OCI-LY7 (cell line): ENCODE data around the gene ABI3BP. TPM values are rescaled to one million over a fixed set of nuclear protein-coding genes. Genes with fewer than 3 reads are reported as not detected.

Experiments used
- BruUV-seq: library from RNA; stranded (reverse); fragments of 400-500 nt; replicated peaks from 2 replicates; lab custom pipeline; 2021; lab: Mats Ljungman, UMichigan
- CTCF ChIA-PET: fragments of 300-600 bp; sonication (Branson Sonifier 250); formaldehyde crosslinking; loops from one replicate; lab custom pipeline; 2022; ENCODE audit warnings: antibody characterized with exemption; ENCODE audit not compliant: unreplicated experiment; lab: Charles Lee
- POLR2A ChIA-PET: fragments of 300-600 bp; sonication (Branson Sonifier 250); formaldehyde crosslinking; loops from one replicate; lab custom pipeline; 2022; ENCODE audit warnings: antibody characterized with exemption; lab: Charles Lee
- DNase-seq: peaks from one replicate; pipeline ENCODE4 v3.0.0-alpha.2; 2015; ENCODE audit warnings: low spot score
- H2AFZ ChIP-seq: fragments of 200-600 bp; sonication (generic), shearing (Covaris generic); 2 replicates; pipeline ENCODE4 v1.6.1; 2014; ENCODE audit warnings: mild to moderate bottlenecking, antibody characterized with exemption, low read length, moderate library complexity
- H3K27ac ChIP-seq: fragments of 200-600 bp; sonication (generic); 2 replicates; pipeline ENCODE4 v1.5.1; 2014; ENCODE audit warnings: mixed run types, low read depth, mild to moderate bottlenecking, moderate library complexity, low read length, inconsistent platforms; ENCODE audit not compliant: poor library complexity, severe bottlenecking
- H3K36me3 ChIP-seq: fragments of 200-600 bp; sonication (generic); 2 replicates; pipeline ENCODE4 v1.6.1; 2014; ENCODE audit warnings: mild to moderate bottlenecking, antibody characterized with exemption, low read length, moderate library complexity, mixed read lengths; ENCODE audit not compliant: insufficient read depth
- H3K4me1 ChIP-seq: fragments of 200-600 bp; sonication (generic); 2 replicates; pipeline ENCODE4 v1.5.1; 2014; ENCODE audit warnings: mild to moderate bottlenecking, low read length; ENCODE audit not compliant: insufficient read depth, poor library complexity, severe bottlenecking
- H3K4me2 ChIP-seq: fragments of 200-600 bp; sonication (generic); 2 replicates; pipeline ENCODE4 v1.6.1; 2014; ENCODE audit warnings: mild to moderate bottlenecking, low read length
- H3K4me3 ChIP-seq: fragments of 200-600 bp; sonication (generic); 2 replicates; pipeline ENCODE4 v1.5.1; 2014; ENCODE audit warnings: mild to moderate bottlenecking, low read depth, low read length; ENCODE audit not compliant: poor library complexity, severe bottlenecking
- H3K79me2 ChIP-seq: fragments of 200-600 bp; sonication (generic); 2 replicates; pipeline ENCODE4 v1.6.1; 2016; ENCODE audit warnings: low read depth, mild to moderate bottlenecking, low read length, moderate library complexity, mixed read lengths; ENCODE audit not compliant: insufficient read depth
- H3K9me2 ChIP-seq: fragments of 200-600 bp; sonication (generic); 2 replicates; pipeline ENCODE4 v1.6.1; 2016; ENCODE audit warnings: mild to moderate bottlenecking, low read length, mixed read lengths; ENCODE audit not compliant: insufficient read depth
- H3K9me3 ChIP-seq: fragments of 200-600 bp; sonication (generic); 2 replicates; pipeline ENCODE4 v1.6.1; 2014; ENCODE audit warnings: mild to moderate bottlenecking, mixed run types, low read length, mixed read lengths
- H4K20me1 ChIP-seq: fragments of 200-600 bp; sonication (generic); 2 replicates; pipeline ENCODE4 v1.6.1; 2014; ENCODE audit warnings: mild to moderate bottlenecking, antibody characterized with exemption, low read length, moderate library complexity, mixed read lengths; ENCODE audit not compliant: insufficient read depth
- CTCF ChIP-seq: fragments of 200-600 bp; sonication (generic); conservative IDR thresholded peaks from 2 replicates; pipeline ENCODE4 v1.5.1; 2014; ENCODE audit warnings: mild to moderate bottlenecking, antibody characterized with exemption, low read length, moderate library complexity, mixed read lengths
- EZH2phosphoT487 ChIP-seq: fragments of 200-600 bp; sonication (generic); IDR thresholded peaks from 2 replicates; pipeline ENCODE4 v1.6.1; 2018; ENCODE audit warnings: low read depth, borderline replicate concordance, mild to moderate bottlenecking, mixed run types, antibody characterized with exemption, low read length, moderate library complexity, mixed read lengths
- intact Hi-C: fragments of 100-400 bp; cut with micrococcal nuclease; formaldehyde crosslinking; loops from one replicate; pipeline ENCODE4 v1.10.0; 2022; ENCODE audit not compliant: unreplicated experiment
- total RNA-seq, 2 experiments: library from RNA; depleted of rRNA in 1 of 2; stranded (reverse); fragments of >200 nt in 1 of 2; shearing (Covaris generic) in 1 of 2; gene quantifications; 2 replicates each; pipeline ENCODE4 v1.2.3, GENCODE V29; 2014 to 2022

The ABI3BP gene
- total RNA-seq, 2 experiments from 2014 or later, result not detected

GRCh38 chr3:100941451-100941850 lies 51.8 kb downstream of the ABI3BP start:
- Histone ChIP-seq H3K36me3 (no peaks in the 10 kb centered on the region), H3K4me1 (no peaks in the 10 kb centered on the region), H2AFZ (no peak overlapping the region), H3K9me2 (no peaks in the 10 kb centered on the region), H3K4me3 (no peak overlapping the region), H3K9me3 (no peaks in the 10 kb centered on the region), H3K27ac (no peak overlapping the region), H4K20me1 (no peaks in the 10 kb centered on the region), H3K79me2 (no peaks in the 10 kb centered on the region), H3K4me2 (no peak overlapping the region)
- no TSS peak for BruUV-seq
- intact Hi-C loops, result no loop called here
- DNase-seq, result no peak
- ChIA-PET CTCF (no interaction called here), POLR2A (no interaction called here)
- TF ChIP-seq EZH2phosphoT487 (no peak), CTCF (no peak)

- BruUV-seq, result no TSS peak
- CTCF ChIA-PET, result no interaction called here
- H3K79me2 ChIP-seq, result no peaks in the 10 kb centered on the region
- H3K9me2 ChIP-seq, result no peaks in the 10 kb centered on the region
- POLR2A ChIA-PET, result no interaction called here
- no peaks in the 10 kb centered on the region for H4K20me1 ChIP-seq
- DNase-seq, result no peak
- intact Hi-C loops, result no loop called here
- H3K4me3 ChIP-seq, result no peak overlapping the region
- H2AFZ ChIP-seq, result no peak overlapping the region
- no peaks in the 10 kb centered on the region for H3K36me3 ChIP-seq
- H3K9me3 ChIP-seq, result no peaks in the 10 kb centered on the region
- no peak overlapping the region for H3K4me2 ChIP-seq
- H3K27ac ChIP-seq, result no peak overlapping the region
- no peaks in the 10 kb centered on the region for H3K4me1 ChIP-seq
- TF ChIP-seq CTCF (no peak), EZH2phosphoT487 (no peak)
These were observed 52.2 kb downstream of the ABI3BP start for GRCh38 chr3:100941041-100941440.

- CTCF ChIA-PET, result no interaction called here
- Histone ChIP-seq H3K4me1 (no peaks in the 10 kb centered on the region), H3K4me3 (no peak overlapping the region), H4K20me1 (no peaks in the 10 kb centered on the region), H3K79me2 (no peaks in the 10 kb centered on the region), H3K36me3 (no peaks in the 10 kb centered on the region), H3K27ac (no peak overlapping the region), H3K4me2 (no peak overlapping the region), H3K9me3 (no peaks in the 10 kb centered on the region), H3K9me2 (no peaks in the 10 kb centered on the region), H2AFZ (no peak overlapping the region)
- intact Hi-C loops, result no loop called here
- DNase-seq, result no peak
- TF ChIP-seq CTCF (no peak), EZH2phosphoT487 (no peak)
- POLR2A ChIA-PET, result interaction anchor here (1.0 kb wide), 1 partner anchor 15 kb away, joined by 3 read pairs; no protein-coding TSS in a partner anchor
- BruUV-seq, result no TSS peak
These were observed 56.3 kb downstream of the ABI3BP start for GRCh38 chr3:100936931-100937330.
